Caco-2 (cell line): ENCODE results near the gene MEIOB. TPM values are rescaled to one million over a fixed set of nuclear protein-coding genes. Genes with fewer than 3 reads are reported as not detected.
A peak's percentile ranks its signal among the peaks of the same experiment; 100 is the strongest.
"Not testable (repeated sequence)": the region's sequence is repeated elsewhere in the genome, so short reads cannot be mapped to it uniquely, and the experiment has no call there.

Experiments used
- Bru-seq: library from RNA; stranded (reverse); fragments of 400-500 nt; gene quantifications from one replicate; lab custom pipeline; 2021; lab: Mats Ljungman, UMichigan
- BruChase-seq, 2 experiments: library from RNA; stranded (reverse); fragments of 400-500 nt; gene quantifications; one replicate each; lab custom pipeline; 2021; lab: Mats Ljungman, UMichigan
- BruUV-seq: library from RNA; stranded (reverse); fragments of 400-500 nt; replicated peaks from 2 replicates; lab custom pipeline; 2021; lab: Mats Ljungman, UMichigan
- CTCF ChIA-PET: fragments of 300-600 bp; sonication (Branson Sonifier 250); formaldehyde crosslinking; loops from one replicate; lab custom pipeline; 2022; ENCODE audit warnings: antibody characterized with exemption; lab: Charles Lee
- POLR2A ChIA-PET: fragments of 300-600 bp; sonication (Branson Sonifier 250); formaldehyde crosslinking; loops from one replicate; lab custom pipeline; 2022; ENCODE audit warnings: antibody characterized with exemption; lab: Charles Lee
- DNase-seq, 2 experiments: peaks; one replicate each; pipeline versions ENCODE4 v3.0.0 to v3.0.0-alpha.2; 2020 to 2022
- H3K27me3 ChIP-seq: replicated peaks from 2 replicates; pipeline ENCODE4 v1.6.0; 2011; ENCODE audit warnings: low read length; ENCODE audit not compliant: control insufficient read depth, insufficient read depth
- H3K36me3 ChIP-seq: 2 replicates; pipeline ENCODE4 v1.5.1; 2011; ENCODE audit warnings: low read length; ENCODE audit not compliant: control insufficient read depth, insufficient read depth
- H3K4me1 ChIP-seq: fragments of 250-450 bp; sonication (Bioruptor Pico); 2 replicates; pipeline ENCODE4 v1.5.1; 2020; ENCODE audit warnings: mild to moderate bottlenecking
- H3K4me3 ChIP-seq: 2 replicates; pipeline ENCODE4 v1.5.1; 2011; ENCODE audit warnings: low read depth, mild to moderate bottlenecking, control low read depth, low read length
- H3K9me3 ChIP-seq: fragments of 250-450 bp; sonication (Bioruptor Pico); 2 replicates; pipeline ENCODE4 v1.5.1; 2020; ENCODE audit warnings: mild to moderate bottlenecking, moderate library complexity
- H3K27ac Mint-ChIP-seq: one replicate; pipeline ENCODE4 v1.8.0; 2022; ENCODE audit warnings: mixed read lengths; ENCODE audit not compliant: unreplicated experiment
- H3K27me3 Mint-ChIP-seq: one replicate; pipeline ENCODE4 v1.8.0; 2022; ENCODE audit warnings: mixed read lengths; ENCODE audit not compliant: insufficient read depth, unreplicated experiment
- H3K36me3 Mint-ChIP-seq: one replicate; pipeline ENCODE4 v1.8.0; 2022; ENCODE audit warnings: mild to moderate bottlenecking, mixed read lengths; ENCODE audit not compliant: insufficient read depth, unreplicated experiment
- H3K4me1 Mint-ChIP-seq: one replicate; pipeline ENCODE4 v1.8.0; 2022; ENCODE audit warnings: low read depth, mixed read lengths; ENCODE audit not compliant: unreplicated experiment
- H3K4me3 Mint-ChIP-seq: one replicate; pipeline ENCODE4 v1.8.0; 2022; ENCODE audit warnings: mild to moderate bottlenecking, moderate library complexity, mixed read lengths; ENCODE audit not compliant: unreplicated experiment
- H3K9me3 Mint-ChIP-seq: one replicate; pipeline ENCODE4 v1.8.0; 2022; ENCODE audit warnings: mixed read lengths; ENCODE audit not compliant: unreplicated experiment
- intact Hi-C: fragments of 100-400 bp; cut with micrococcal nuclease; formaldehyde crosslinking; loops from one replicate; pipeline ENCODE4 v1.10.0; 2022; ENCODE audit not compliant: unreplicated experiment
- long read RNA-seq: library from polyadenylated mRNA; stranded (forward); transcript quantifications from one replicate; pipeline ENCODE4 v2.0.0, GENCODE V29; 2022
- total RNA-seq: library from RNA; stranded (reverse); gene quantifications from 2 replicates; pipeline ENCODE4 v1.2.3, GENCODE V29; 2022
- TF ChIP-seq, protein P1 (sequence below), 2 experiments: fragments of 200-600 bp in 1 of 2; IDR thresholded peaks; 1 replicate in 1 of 2; 2 replicates in 1 of 2; pipeline versions ENCODE4 v1.5.1 to v1.8.0; 2011 to 2022; ENCODE audit warnings: antibody characterized with exemption in 1 of 2, control low read depth in 1 of 2, inconsistent platforms in 1 of 2, low read depth in 1 of 2, low read length in 1 of 2, mild to moderate bottlenecking in 1 of 2, moderate library complexity in 1 of 2; ENCODE audit not compliant: insufficient read depth in 1 of 2, severe bottlenecking in 1 of 2, unreplicated experiment in 1 of 2

MEIOB gene, protein sequence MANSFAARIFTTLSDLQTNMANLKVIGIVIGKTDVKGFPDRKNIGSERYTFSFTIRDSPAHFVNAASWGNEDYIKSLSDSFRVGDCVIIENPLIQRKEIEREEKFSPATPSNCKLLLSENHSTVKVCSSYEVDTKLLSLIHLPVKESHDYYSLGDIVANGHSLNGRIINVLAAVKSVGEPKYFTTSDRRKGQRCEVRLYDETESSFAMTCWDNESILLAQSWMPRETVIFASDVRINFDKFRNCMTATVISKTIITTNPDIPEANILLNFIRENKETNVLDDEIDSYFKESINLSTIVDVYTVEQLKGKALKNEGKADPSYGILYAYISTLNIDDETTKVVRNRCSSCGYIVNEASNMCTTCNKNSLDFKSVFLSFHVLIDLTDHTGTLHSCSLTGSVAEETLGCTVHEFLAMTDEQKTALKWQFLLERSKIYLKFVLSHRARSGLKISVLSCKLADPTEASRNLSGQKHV
- total RNA-seq (not detected in 2 replicates), Bru-seq, nascent RNA (not detected), BruChase-seq, experiment 1, labeled RNA remaining after a 2-hour chase (percentile 2 among the genes with signal in this experiment), BruChase-seq, experiment 2, labeled RNA remaining after a 6-hour chase (percentile 1 among the genes with signal in this experiment)
- long read RNA-seq, partial matches to known transcripts: 0 of 2 reads
- long read RNA-seq, other reads (novel, unspliced or antisense): 2 of 2 reads

DNA sequence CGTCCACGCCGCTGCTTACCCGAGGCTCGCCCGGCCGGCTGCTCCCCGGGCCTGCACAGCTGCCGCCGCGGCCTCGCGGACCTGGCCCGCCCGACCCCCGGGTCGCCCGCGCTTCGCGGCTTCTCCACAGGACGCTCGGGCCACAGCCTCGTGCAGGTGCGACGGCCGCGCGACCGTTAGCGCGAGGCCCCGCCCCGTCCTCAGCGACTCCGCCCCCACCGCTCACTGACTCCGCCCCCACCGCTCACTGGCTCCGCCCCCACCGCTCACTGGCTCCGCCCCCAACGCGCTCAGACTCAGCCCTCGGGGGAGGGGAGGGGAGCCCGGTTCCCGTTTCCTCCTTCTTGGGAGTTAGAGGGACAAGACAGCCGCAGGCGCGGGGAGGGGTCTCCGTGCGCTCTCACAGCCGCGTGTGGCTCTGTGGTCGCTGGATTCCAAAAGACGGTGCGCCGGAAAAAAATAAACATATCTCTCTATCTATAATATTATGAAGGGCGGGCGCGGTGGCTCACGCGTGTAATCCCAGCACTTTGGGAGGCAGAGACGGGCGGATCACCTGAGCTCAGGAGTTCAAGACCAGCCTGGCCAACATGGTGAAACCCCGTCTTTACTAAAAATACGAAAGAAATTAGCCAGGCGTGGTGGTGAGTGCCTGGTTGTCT lies at the start of gene MEIOB:
TSS of gene MEIOB (minus strand) at position 191 of the 662 bp plus-strand sequence. CDS start 3,989 bp downstream, outside the sequence.
- BruUV-seq: no TSS peak
- no peaks in the 10 kb centered on the region for H3K9me3 Mint-ChIP-seq
- Histone ChIP-seq H3K4me3 (no peak within 1 kb of the TSS), H3K4me1 (no peaks in the 10 kb centered on the region; the same call in 1 of the 2 replicates), H3K36me3 (no peaks in the 10 kb centered on the region), H3K9me3 (no peaks in the 10 kb centered on the region), H3K27me3 (no peaks in the 10 kb centered on the region; the same call in 1 of the 2 replicates)
- H3K27me3 Mint-ChIP-seq: no peaks in the 10 kb centered on the region
- intact Hi-C loops: no loop called here
- TF ChIP-seq, protein P1, sequence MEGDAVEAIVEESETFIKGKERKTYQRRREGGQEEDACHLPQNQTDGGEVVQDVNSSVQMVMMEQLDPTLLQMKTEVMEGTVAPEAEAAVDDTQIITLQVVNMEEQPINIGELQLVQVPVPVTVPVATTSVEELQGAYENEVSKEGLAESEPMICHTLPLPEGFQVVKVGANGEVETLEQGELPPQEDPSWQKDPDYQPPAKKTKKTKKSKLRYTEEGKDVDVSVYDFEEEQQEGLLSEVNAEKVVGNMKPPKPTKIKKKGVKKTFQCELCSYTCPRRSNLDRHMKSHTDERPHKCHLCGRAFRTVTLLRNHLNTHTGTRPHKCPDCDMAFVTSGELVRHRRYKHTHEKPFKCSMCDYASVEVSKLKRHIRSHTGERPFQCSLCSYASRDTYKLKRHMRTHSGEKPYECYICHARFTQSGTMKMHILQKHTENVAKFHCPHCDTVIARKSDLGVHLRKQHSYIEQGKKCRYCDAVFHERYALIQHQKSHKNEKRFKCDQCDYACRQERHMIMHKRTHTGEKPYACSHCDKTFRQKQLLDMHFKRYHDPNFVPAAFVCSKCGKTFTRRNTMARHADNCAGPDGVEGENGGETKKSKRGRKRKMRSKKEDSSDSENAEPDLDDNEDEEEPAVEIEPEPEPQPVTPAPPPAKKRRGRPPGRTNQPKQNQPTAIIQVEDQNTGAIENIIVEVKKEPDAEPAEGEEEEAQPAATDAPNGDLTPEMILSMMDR (IDR thresholded peaks at IDR 0.05; ENCODE audit: insufficient read depth in 1 of 2, low read depth in 1 of 2, low read length in 1 of 2, severe bottlenecking in 1 of 2, unreplicated experiment in 1 of 2): no peak
- H3K4me3 Mint-ChIP-seq: no peak within 1 kb of the TSS
- H3K4me1 Mint-ChIP-seq: peaks cover 7% of the 10 kb centered on the region
- H3K27ac Mint-ChIP-seq: no peak within 1 kb of the TSS
- peaks cover 5% of the 10 kb centered on the region for H3K36me3 Mint-ChIP-seq
- CTCF ChIA-PET: no interaction called here
- DNase-seq: no peak
- POLR2A ChIA-PET: no interaction called here

DNA sequence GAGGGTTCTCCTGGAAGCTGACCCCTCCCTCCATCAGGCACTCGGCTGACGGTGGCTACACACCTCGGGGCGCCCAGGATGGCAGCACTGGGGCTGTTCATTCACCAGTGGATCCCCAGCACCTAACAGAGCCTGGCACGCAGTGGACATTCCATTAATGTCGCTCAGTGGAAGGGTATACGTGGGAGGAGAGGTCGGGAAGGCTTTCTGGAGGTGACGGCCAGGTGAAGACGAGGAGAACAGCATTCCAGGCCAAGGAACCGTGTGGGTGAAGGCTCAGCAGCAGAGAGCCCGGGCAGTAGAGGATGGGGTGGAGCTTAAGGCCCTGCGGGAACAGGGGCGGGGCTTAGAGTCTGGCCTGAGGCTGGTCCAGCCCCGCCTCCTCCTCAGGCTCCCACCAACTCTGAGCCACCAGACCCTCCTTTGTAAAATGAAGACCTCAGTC lies 48.8 kb upstream of the MEIOB start:
- Mint-ChIP-seq H3K36me3 (no peaks in the 10 kb centered on the region), H3K9me3 (no peaks in the 10 kb centered on the region), H3K27me3 (peaks cover 6% of the 10 kb centered on the region), H3K4me1 (no peaks in the 10 kb centered on the region), H3K27ac (no peak overlapping the region), H3K4me3 (no peak overlapping the region)
- POLR2A ChIA-PET: no interaction called here
- no peaks in the 10 kb centered on the region for H3K36me3 ChIP-seq
- TF ChIP-seq, protein P1 (IDR thresholded peaks at IDR 0.05; ENCODE audit: insufficient read depth in 1 of 2, low read depth in 1 of 2, low read length in 1 of 2, severe bottlenecking in 1 of 2, unreplicated experiment in 1 of 2): no peak
- H3K4me3 ChIP-seq: no peak overlapping the region
- H3K4me1 ChIP-seq: peaks cover 3% of the 10 kb centered on the region; the same call in 1 of the 2 replicates
- no TSS peak for BruUV-seq
- no peaks in the 10 kb centered on the region; the same call in none of the 2 replicates for H3K27me3 ChIP-seq
- DNase-seq: peak in 1 of 2 experiments; percentile 41
- H3K9me3 ChIP-seq: no peaks in the 10 kb centered on the region
- CTCF ChIA-PET: interaction anchor here (0.6 kb wide), 1 partner anchor 14 kb away, joined by 3 read pairs; no protein-coding TSS in a partner anchor
- intact Hi-C loops: no loop called here

DNA sequence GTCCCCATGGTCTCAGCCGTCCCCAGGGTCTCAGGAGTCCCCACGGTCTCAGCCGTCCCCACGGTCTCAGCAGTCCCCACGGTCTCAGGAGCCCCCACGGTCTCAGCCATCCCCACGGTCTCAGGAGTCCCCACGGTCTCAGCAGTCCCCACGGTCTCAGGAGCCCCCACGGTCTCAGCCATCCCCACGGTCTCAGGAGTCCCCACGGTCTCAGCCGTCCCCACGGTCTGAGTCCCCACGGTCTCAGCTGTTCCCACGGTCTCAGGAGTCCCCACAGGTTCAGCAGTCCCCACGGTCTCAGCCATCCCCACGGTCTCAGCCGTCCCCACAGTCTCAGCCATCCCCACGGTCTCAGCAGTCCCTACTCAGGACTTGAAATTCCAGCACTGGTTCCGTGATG lies 48.2 kb upstream of the MEIOB start:
- DNase-seq, intact Hi-C loops, H3K4me1 Mint-ChIP-seq, H3K27me3 Mint-ChIP-seq, BruUV-seq, H3K36me3 Mint-ChIP-seq, H3K4me3 Mint-ChIP-seq, H3K4me3 ChIP-seq, H3K27me3 ChIP-seq, POLR2A ChIA-PET, CTCF ChIA-PET, H3K27ac Mint-ChIP-seq, H3K4me1 ChIP-seq, H3K9me3 Mint-ChIP-seq, H3K36me3 ChIP-seq, H3K9me3 ChIP-seq: not testable (repeated sequence)
